GM23248 (cell line): ENCODE results near the gene HDAC4.

Experiments used
- EZH2 ChIP-seq: fragments of 200-600 bp; sonication (generic); IDR thresholded peaks from 2 replicates; pipeline ENCODE4 v1.6.1; 2018; ENCODE audit warnings: antibody characterized with exemption, mild to moderate bottlenecking; ENCODE audit not compliant: insufficient read depth, poor library complexity, severe bottlenecking
- EZH2phosphoT487 ChIP-seq: fragments of 200-600 bp; sonication (generic); IDR thresholded peaks from 2 replicates; pipeline ENCODE4 v1.6.1; 2018; ENCODE audit warnings: antibody characterized with exemption, moderate library complexity, mild to moderate bottlenecking, low read depth; ENCODE audit not compliant: insufficient read depth

DNA sequence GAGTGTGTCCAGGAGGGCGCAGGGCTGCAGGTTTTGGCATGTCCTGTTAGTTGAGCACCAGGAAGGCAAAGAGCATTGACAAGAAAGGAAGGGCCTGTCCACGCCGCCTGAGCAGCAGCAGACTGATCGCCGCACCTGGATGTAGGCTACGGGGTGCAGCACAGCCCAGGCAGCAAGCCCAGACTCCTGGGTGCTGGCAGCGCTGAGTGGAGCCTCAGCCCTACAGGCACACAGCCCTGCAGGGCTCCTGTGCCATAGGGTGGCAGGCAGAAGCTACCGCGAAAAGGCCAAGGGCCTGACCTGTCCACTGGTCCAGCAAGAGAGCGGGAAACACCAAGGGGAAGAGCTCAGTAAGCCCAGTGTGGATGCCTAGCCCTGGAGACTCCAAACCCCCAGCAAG, 198.0 kb downstream of the HDAC4 start:
- TF ChIP-seq EZH2: no peak
- no peak for TF ChIP-seq EZH2phosphoT487
